ENCODE data around the gene EFNB1.
"Not testable (repeated sequence)": the region's sequence is repeated elsewhere in the genome, so short reads cannot be mapped to it uniquely, and the experiment has no call there.

Gene EFNB1

GRCh38 chrX:68828740-68829581 lies at the start of gene EFNB1:
TSS of gene EFNB1 (plus strand) at chrX:68829021. CDS start at chrX:68829777, 756 bp downstream.
- peak; percentile 81 to 85 for DNase-seq

- DNase-seq: not testable (repeated sequence)
Measured at GRCh38 chrX:68781295-68781694, 47.5 kb upstream of the EFNB1 start.

DNA sequence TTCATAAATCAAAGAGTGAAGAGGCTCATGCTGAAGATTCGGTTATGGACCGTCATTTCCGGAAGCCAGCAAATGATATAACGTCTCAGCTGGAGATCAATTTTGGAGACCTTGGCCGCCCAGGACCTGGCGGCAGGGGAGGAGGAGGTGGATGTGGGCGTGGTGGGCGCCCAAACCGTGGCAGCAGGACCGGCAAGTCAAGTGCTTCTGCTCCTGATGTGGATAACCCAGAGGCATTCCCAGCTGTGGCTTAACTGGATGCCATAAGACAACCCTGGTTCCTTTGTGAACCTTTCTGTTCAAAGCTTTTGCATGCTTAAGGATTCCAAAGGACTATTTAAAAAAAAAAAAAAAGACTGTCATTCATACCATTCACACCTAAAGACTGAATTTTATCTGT lies 44.0 kb upstream of the EFNB1 start:
- no peak for DNase-seq

DNA sequence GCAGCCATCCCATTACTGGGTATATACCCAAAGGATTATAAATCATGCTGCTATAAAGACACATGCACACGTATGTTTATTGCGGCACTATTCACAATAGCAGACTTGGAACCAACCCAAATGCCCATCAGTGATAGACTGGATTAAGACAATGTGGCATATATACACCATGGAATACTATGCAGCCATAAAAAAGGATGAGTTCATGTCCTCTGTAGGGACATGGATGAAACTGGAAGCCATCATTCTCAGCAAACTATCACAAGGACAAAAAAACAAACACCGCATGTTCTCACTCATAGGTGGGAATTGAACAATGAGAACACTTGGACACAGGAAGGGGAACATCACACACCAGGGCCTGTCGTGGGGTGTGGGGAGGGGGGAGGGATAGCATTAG lies 42.2 kb upstream of the EFNB1 start:
- not testable (repeated sequence) for DNase-seq

DNA sequence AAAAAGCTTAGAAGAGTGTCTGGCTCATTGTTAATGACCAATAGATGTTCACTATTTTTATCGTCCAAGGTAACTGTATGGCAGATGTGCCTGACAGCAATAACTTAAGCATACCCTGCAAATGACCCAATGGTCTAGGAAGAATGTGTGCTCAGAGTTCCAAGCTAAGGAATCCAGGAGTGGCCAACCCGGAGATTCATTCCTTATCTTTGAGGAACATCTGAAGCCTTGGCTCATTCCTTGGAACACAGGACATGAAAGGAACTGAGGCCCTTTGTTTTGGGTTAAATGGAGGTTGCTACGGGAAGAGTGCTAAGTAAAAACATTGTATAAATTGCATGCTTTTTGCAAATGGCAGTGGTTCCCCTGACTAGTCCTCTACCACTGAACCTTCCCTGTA lies 38.9 kb upstream of the EFNB1 start:
- no peak for DNase-seq

GRCh38 chrX:68792083-68792482 lies 36.7 kb upstream of the EFNB1 start:
- DNase-seq: no peak

GRCh38 chrX:68794461-68794860 lies 34.4 kb upstream of the EFNB1 start:
- DNase-seq: no peak

- no peak for DNase-seq
Measured at GRCh38 chrX:68795741-68796140, 33.1 kb upstream of the EFNB1 start.

DNA sequence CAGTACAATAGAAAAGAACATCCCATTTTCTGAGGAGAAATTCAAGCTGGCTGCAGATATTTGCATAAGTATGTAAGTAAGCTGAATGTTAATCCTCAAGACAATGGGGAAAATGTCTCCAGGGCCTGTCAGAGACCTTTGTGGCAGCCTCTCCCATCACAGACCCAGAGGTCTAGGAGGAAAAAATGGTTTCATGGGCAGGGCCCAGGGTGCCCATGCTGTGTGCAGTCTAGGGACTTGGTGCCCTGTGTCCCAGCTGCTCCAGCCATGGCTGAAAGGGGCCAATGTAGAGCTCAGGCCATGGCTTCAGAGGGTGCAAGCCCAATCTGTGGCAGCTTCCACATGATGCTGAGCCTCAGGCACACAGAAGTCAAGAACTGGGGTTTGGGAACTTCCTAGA lies 30.4 kb upstream of the EFNB1 start:
- DNase-seq: not testable (repeated sequence)

- no peak for DNase-seq
Measured at GRCh38 chrX:68801737-68802290, 27.0 kb upstream of the EFNB1 start.

DNA sequence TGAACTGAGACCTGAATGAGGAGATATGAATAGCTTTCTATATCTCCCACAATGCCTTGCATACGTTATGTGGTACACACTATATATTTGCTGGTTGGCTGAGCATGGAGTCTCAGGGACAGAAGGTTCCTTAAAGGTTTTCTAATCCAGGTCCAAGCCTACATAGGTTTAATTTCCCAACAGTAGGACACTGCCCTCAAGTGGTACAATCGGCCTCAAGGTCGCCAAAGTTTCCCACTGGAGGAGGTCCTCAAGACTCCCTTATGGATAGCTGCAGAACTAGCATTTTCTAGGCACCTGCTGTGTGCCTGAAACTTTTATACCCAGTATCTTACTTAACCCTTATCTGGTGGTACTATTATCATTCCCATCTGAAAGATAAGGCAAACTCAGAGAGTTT lies 21.0 kb upstream of the EFNB1 start:
- DNase-seq: no peak

DNA sequence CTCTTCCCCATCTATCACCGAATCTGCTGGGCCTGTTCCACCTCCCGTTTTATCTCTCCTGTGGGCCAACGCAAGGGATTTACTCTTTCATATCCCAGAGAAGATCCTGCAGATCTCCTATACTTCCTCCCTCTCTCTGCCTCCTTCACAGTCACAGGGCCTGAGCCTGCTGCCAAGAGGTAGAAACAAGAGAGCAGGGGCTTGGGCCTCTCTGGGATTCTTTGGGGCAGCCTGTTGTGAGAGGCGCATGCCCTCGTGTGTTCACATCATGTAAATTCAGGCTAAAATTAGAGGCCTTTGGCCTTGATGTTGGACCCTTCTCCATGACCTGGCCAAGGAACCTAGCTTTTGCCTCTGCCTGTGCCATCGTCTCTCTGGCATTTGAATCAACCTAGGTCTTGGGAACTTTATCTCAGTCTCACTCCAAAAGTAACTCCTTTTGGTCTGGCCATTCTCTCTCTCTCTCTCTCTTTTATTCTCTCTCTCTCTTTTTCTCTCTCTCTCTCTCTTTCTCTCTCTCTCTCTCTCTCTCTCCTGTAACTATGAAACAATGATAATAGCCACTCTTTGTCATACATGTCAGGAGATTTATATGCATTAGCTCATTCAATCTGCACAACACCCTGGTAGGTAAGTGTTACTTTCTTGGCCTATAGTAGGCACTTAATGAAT lies 20.0 kb upstream of the EFNB1 start:
- DNase-seq: no peak

GRCh38 chrX:68820476-68821110 lies 8.2 kb upstream of the EFNB1 start:
- no peak for DNase-seq

DNA sequence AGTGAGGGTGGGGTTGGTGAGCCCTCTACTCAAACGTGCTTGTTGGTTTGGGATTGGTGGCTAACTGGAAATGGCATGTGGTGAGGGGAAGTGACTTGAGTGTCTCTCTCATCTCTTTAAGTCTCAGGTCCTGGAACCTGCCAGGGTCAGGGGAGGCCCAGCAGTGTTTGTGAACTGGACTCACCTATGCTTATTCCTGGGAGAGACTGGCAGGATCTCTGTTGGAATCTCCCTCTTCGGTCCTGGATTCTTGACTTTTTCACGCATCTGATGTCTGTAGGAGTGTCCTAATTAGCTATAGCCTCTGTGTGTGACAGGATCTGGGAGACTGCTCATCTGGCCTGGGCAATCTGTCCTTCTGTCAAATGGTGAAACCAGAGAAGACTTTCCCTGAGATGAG lies 7.2 kb upstream of the EFNB1 start:
- DNase-seq: no peak

- no peak for DNase-seq
Measured at GRCh38 chrX:68822641-68823410, 6.0 kb upstream of the EFNB1 start.

DNA sequence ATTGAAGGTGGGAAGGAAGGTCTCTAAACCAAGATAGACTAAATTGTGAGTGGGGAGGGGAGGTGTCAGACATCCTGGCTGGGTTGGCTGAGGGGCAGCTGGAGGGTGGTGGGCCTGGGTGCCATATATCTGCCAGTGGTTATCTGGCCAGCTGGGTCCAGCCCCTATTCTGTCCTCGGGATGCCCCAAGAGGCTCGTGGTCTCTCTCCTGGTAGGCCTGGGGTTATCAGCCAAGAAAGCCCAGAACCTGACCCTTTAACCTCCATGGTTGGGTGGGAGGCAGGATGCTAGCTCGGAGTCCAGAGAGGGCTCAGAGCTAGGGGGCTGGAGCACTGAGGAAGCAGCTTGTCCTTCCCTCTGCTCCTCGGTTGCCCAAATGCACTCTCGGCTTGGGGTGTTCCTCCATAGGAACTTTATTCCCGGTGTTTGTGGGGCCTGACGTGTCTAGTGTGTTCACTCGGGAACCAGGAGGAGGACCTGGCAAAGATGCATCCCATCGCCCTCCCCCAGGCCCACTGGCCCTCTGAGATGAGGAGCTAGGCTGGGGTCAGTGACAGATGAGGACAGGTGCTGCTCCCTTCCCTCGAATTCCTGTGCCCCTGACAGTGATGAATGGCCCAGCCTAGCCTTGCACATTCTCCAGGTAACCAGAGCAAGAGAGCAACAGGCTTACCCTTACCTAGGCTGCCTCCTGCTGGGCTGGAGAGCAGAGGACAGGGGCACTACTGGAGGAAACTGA lies 5.2 kb upstream of the EFNB1 start:
- no peak for DNase-seq

DNA sequence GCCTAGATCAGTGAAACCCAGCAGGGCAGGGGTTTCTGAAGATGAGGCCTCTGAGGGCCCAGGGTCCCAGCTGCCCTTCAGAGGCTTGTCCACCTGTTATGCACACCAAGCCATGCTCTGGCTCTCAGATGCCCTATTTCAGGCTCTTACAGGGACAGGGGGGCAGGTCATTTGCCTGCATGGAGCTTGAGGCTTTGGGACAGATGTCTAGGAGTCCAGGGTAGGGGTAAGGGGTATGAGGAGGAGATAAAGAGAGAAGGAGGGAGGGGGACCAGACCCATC lies 4.7 kb upstream of the EFNB1 start:
- DNase-seq: no peak

- DNase-seq: no peak
Measured at GRCh38 chrX:68824565-68825125, 4.2 kb upstream of the EFNB1 start.

DNA sequence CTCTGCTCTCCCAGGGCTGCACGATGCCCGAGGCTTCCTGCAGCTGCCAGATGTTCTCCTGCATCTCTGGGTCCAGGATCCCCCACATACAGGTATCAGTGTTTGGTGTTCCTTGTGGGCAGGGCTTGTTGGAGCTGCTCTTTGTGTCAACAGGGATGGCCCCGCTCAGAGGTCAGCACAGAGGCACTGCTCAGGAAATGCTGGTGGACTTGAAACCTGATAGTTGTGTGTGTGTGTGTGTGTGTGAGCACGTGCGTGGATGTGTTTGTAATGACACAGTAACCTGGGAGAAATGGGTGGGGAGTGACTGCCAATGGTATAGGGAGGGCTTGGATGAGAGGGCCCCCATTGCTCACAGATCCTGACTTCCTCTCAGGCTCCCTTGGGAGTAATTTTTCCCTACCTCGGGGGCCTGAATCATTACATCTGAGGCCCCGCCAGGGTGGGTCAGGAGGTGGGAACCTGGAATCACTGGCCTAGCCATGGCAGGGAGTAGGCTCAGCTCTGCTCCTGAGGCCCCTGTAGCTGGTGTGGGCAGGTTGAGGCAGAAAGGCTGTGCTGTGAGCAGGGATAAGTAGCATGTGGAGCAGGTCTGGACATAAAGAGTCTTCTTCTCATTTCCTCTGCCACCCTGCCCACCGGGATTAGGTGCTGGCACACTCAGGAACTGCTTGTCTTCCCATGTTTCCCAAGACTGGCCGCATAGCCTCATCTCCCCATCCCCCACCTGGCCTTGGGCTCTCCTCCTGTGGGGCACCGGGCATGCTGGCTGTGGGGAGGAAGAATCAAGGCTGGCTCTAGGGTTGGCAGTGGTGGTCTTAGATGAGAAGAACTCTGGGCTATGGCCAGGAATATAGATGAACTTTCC lies 2.5 kb upstream of the EFNB1 start:
- DNase-seq: no peak

DNA sequence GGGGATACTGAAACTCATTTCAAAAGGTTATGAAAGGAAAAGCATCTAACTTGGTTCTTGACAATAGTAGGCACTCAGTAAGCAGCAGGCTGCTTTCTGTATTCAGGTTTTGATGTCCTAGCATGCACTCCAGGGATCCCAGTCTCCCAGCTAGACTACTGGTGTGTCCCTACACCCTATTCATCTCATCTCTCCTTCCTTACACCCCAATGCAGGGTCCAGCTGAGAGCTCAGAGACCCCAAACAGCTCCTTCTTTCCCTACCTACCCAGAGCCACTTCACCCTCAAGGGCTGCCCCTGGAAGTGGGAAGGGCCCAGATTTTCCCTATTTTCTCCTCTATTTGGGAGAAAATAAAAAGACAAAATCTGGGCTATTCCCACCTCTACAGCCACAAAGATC lies 1.6 kb upstream of the EFNB1 start:
- DNase-seq: no peak
